Hematopoietic multipotent progenitor cell treated with erythropoietin and hydrocortisone succinate and interleukin-3 and kit ligand, for 15 days (in vitro differentiated cells): Measurements from ENCODE around the gene IFNL2.
"Not testable (repeated sequence)": the region's sequence is repeated elsewhere in the genome, so short reads cannot be mapped to it uniquely, and the experiment has no call there.

Experiments used
- DNase-seq: peaks from one replicate; pipeline ENCODE4 v3.0.0-alpha.2; 2015; ENCODE audit warnings: low spot score

The IFNL2 gene

GRCh38 chr19:39297931-39298634 lies 29.9 kb downstream of the IFNL2 start:
- no peak for DNase-seq

GRCh38 chr19:39299404-39299803 lies 31.2 kb downstream of the IFNL2 start:
- DNase-seq = no peak

- no peak for DNase-seq
Measured at GRCh38 chr19:39299832-39300231, 31.6 kb downstream of the IFNL2 start.

- DNase-seq = no peak
Measured at GRCh38 chr19:39301021-39301420, 32.8 kb downstream of the IFNL2 start.

GRCh38 chr19:39301562-39301961 lies 33.4 kb downstream of the IFNL2 start:
- DNase-seq = no peak

GRCh38 chr19:39303373-39304184 lies 35.4 kb downstream of the IFNL2 start:
- DNase-seq = no peak

GRCh38 chr19:39304185-39304513 lies 36.0 kb downstream of the IFNL2 start:
- no peak for DNase-seq

GRCh38 chr19:39304701-39305571 lies 36.7 kb downstream of the IFNL2 start:
- DNase-seq = no peak

GRCh38 chr19:39306075-39306474 lies 37.9 kb downstream of the IFNL2 start:
- DNase-seq = no peak

- DNase-seq = no peak
Measured at GRCh38 chr19:39307046-39307821, 39.0 kb downstream of the IFNL2 start.

GRCh38 chr19:39307822-39308530 lies 39.8 kb downstream of the IFNL2 start:
- no peak for DNase-seq

- no peak for DNase-seq
Measured at GRCh38 chr19:39308531-39309304, 40.5 kb downstream of the IFNL2 start.

- not testable (repeated sequence) for DNase-seq
Measured at GRCh38 chr19:39309305-39309670, 41.1 kb downstream of the IFNL2 start.

- no peak for DNase-seq
Measured at GRCh38 chr19:39310558-39311311, 42.5 kb downstream of the IFNL2 start.

GRCh38 chr19:39314016-39314728 lies 46.0 kb downstream of the IFNL2 start:
- no peak for DNase-seq

GRCh38 chr19:39315933-39316332 lies 47.7 kb downstream of the IFNL2 start:
- DNase-seq = no peak

GRCh38 chr19:39316627-39317321 lies 48.6 kb downstream of the IFNL2 start:
- DNase-seq = no peak

GRCh38 chr19:39317476-39317875 lies 49.3 kb downstream of the IFNL2 start:
- DNase-seq = no peak
